Neuronal stem cell (in vitro differentiated cells): Measurements from ENCODE around the gene ABLIM2.

Experiments used
- DNase-seq: peaks from one replicate; pipeline ENCODE4 v3.0.0-alpha.2; 2013; ENCODE audit warnings: low spot score
- H2AFZ ChIP-seq: one replicate; pipeline ENCODE4 v1.6.1; 2013; ENCODE audit warnings: mild to moderate bottlenecking, low read length, inconsistent platforms
- H2AK5ac ChIP-seq: 2 replicates; pipeline ENCODE4 v1.6.1; 2013; ENCODE audit warnings: low read depth, mild to moderate bottlenecking, inconsistent platforms, low read length, moderate library complexity, mixed read lengths
- H2BK120ac ChIP-seq: 2 replicates; pipeline ENCODE4 v1.6.1; 2013; ENCODE audit warnings: low read depth, mild to moderate bottlenecking, inconsistent platforms, low read length, moderate library complexity, mixed read lengths
- H2BK12ac ChIP-seq: one replicate; pipeline ENCODE4 v1.6.1; 2013; ENCODE audit warnings: low read length, inconsistent platforms
- H2BK15ac ChIP-seq: 2 replicates; pipeline ENCODE4 v1.6.1; 2013; ENCODE audit warnings: mild to moderate bottlenecking, low read length, inconsistent platforms, mixed read lengths
- H2BK5ac ChIP-seq: one replicate; pipeline ENCODE4 v1.6.1; 2013; ENCODE audit warnings: inconsistent platforms, mild to moderate bottlenecking, low read length, moderate library complexity
- H3K14ac ChIP-seq: one replicate; pipeline ENCODE4 v1.6.1; 2013; ENCODE audit warnings: low read length, inconsistent platforms
- H3K18ac ChIP-seq: 2 replicates; pipeline ENCODE4 v1.6.1; 2013; ENCODE audit warnings: low read length, inconsistent platforms
- H3K23ac ChIP-seq: 2 replicates; pipeline ENCODE4 v1.6.1; 2013; ENCODE audit warnings: low read depth, mild to moderate bottlenecking, mixed read lengths, low read length, inconsistent platforms; ENCODE audit not compliant: poor library complexity
- H3K27ac ChIP-seq: replicated peaks from 3 replicates; pipeline ENCODE4 v1.5.1; 2013; ENCODE audit warnings: low read length, inconsistent platforms
- H3K27me3 ChIP-seq, 3 experiments: 2 replicates each; pipeline ENCODE4 v1.6.1; 2013; ENCODE audit warnings: low read length in 3 of 3, mild to moderate bottlenecking in 2 of 3, inconsistent platforms in 1 of 3, low read depth in 1 of 3, mixed read lengths in 1 of 3, moderate library complexity in 1 of 3; ENCODE audit not compliant: control insufficient read depth in 3 of 3, insufficient read depth in 3 of 3
- H3K36me3 ChIP-seq, 2 donors: replicated peaks in 1 of 2; 2 replicates each; pipeline ENCODE4 v1.6.1; 2013; ENCODE audit warnings: low read length in 2 of 2; ENCODE audit not compliant: control insufficient read depth in 2 of 2, insufficient read depth in 2 of 2
- H3K4ac ChIP-seq: 2 replicates; pipeline ENCODE4 v1.6.1; 2013; ENCODE audit warnings: inconsistent platforms, mild to moderate bottlenecking, low read length, moderate library complexity
- H3K4me1 ChIP-seq, 2 donors: 1 replicate in 1 of 2; 2 replicates in 1 of 2; pipeline ENCODE4 v1.6.1; 2013; ENCODE audit warnings: low read length in 2 of 2, low read depth in 1 of 2; ENCODE audit not compliant: control insufficient read depth in 2 of 2, insufficient read depth in 1 of 2
- H3K4me2 ChIP-seq: one replicate; pipeline ENCODE4 v1.6.1; 2013; ENCODE audit warnings: mild to moderate bottlenecking, low read length, inconsistent platforms; ENCODE audit not compliant: insufficient read depth, poor library complexity, severe bottlenecking
- H3K4me3 ChIP-seq, 2 donors: 2 replicates each; pipeline ENCODE4 v1.5.1; 2013; ENCODE audit warnings: low read length in 2 of 2, mild to moderate bottlenecking in 2 of 2, inconsistent platforms in 1 of 2, moderate library complexity in 1 of 2
- H3K79me1 ChIP-seq: one replicate; pipeline ENCODE4 v1.6.1; 2013; ENCODE audit warnings: low read depth, mild to moderate bottlenecking, inconsistent platforms, low read length, moderate library complexity
- H3K9ac ChIP-seq: one replicate; pipeline ENCODE4 v1.6.1; 2013; ENCODE audit warnings: mild to moderate bottlenecking, low read depth, low read length, inconsistent platforms; ENCODE audit not compliant: poor library complexity
- H3K9me3 ChIP-seq, 2 donors: replicated peaks in 1 of 2; 2 replicates each; pipeline versions ENCODE3 to v1.6.1; 2013; ENCODE audit warnings: low read length in 2 of 2, mild to moderate bottlenecking in 2 of 2, inconsistent platforms in 1 of 2, low read depth in 1 of 2, mixed read lengths in 1 of 2, moderate library complexity in 1 of 2; ENCODE audit not compliant: control insufficient read depth in 2 of 2, insufficient read depth in 1 of 2
- H4K8ac ChIP-seq: one replicate; pipeline ENCODE4 v1.6.1; 2013; ENCODE audit warnings: low read depth, mild to moderate bottlenecking, inconsistent platforms, low read length, moderate library complexity
- H4K91ac ChIP-seq: one replicate; pipeline ENCODE4 v1.6.1; 2013; ENCODE audit warnings: low read length, low read depth, mild to moderate bottlenecking, inconsistent platforms; ENCODE audit not compliant: poor library complexity
- WGBS, 2 donors: extraction: QIAGEN DNeasy Blood & Tissue Kit; methylation state at CpG; one replicate each; pipeline ENCODE4 v1.1.7; 2013; ENCODE audit warnings: missing lambda C conversion rate in 2 of 2, mixed read lengths in 1 of 2; ENCODE audit not compliant: insufficient read length in 2 of 2, insufficient replicate concordance in 1 of 2; ENCODE audit errors: extremely low coverage in 2 of 2; 5-methylcytosine and 5-hydroxymethylcytosine counted together

The ABLIM2 gene

GRCh38 chr4:8164194-8164565 is 5.6 kb upstream of the ABLIM2 start:
- Histone ChIP-seq H3K79me1 (no peaks in the 10 kb centered on the region), H3K27me3 (peaks cover 0 to 54% (median 13%) of the 10 kb centered on the region in 3 experiments), H3K9me3 (peaks cover 0 to 7% of the 10 kb centered on the region in 2 donors), H4K8ac (no peak overlapping the region), H2AK5ac (no peak overlapping the region), H3K36me3 (no peaks in the 10 kb centered on the region), H3K4ac (no peak overlapping the region), H2BK5ac (peak overlapping the region; percentile 47), H3K9ac (no peak overlapping the region), H3K23ac (no peak overlapping the region), H2BK12ac (no peak overlapping the region), H3K4me2 (no peak overlapping the region), H2BK15ac (no peak overlapping the region), H4K91ac (no peak overlapping the region), H2AFZ (no peak overlapping the region), H3K4me3 (no peak overlapping the region), H3K27ac (no peak overlapping the region), H3K4me1 (peaks cover 6% of the 10 kb centered on the region in 2 donors), H2BK120ac (no peak overlapping the region), H3K14ac (no peak overlapping the region), H3K18ac (no peak overlapping the region)
- WGBS, 2 donors, result no CpG with 5 or more reads among the region's 9 CpGs
- DNase-seq, result no peak

GRCh38 chr4:8163436-8164193 is 5.0 kb upstream of the ABLIM2 start:
- H2BK12ac ChIP-seq, result no peak overlapping the region
- no CpG with 5 or more reads among the region's 19 CpGs for WGBS, 2 donors
- no peak overlapping the region for H2AFZ ChIP-seq
- H3K9ac ChIP-seq, result no peak overlapping the region
- no peak overlapping the region for H4K91ac ChIP-seq
- no peak overlapping the region for H3K4me2 ChIP-seq
- H3K4me1 ChIP-seq, result peaks cover 6% of the 10 kb centered on the region in 2 donors
- no peak overlapping the region for H3K18ac ChIP-seq
- no peak overlapping the region for H4K8ac ChIP-seq
- peak overlapping the region; percentile 64 for H2AK5ac ChIP-seq
- H3K36me3 ChIP-seq, result no peaks in the 10 kb centered on the region
- DNase-seq, result no peak
- no peak overlapping the region for H3K4ac ChIP-seq
- H3K23ac ChIP-seq, result peak overlapping the region; percentile 6
- H2BK15ac ChIP-seq, result no peak overlapping the region
- no peak overlapping the region for H3K4me3 ChIP-seq
- H3K27ac ChIP-seq, result no peak overlapping the region
- H3K14ac ChIP-seq, result no peak overlapping the region
- peaks cover 0 to 3% of the 10 kb centered on the region in 2 donors for H3K9me3 ChIP-seq
- peaks cover 0 to 54% (median 13%) of the 10 kb centered on the region in 3 experiments for H3K27me3 ChIP-seq
- H3K79me1 ChIP-seq, result no peaks in the 10 kb centered on the region
- H2BK120ac ChIP-seq, result no peak overlapping the region
- peak overlapping the region; percentile 47 for H2BK5ac ChIP-seq

GRCh38 chr4:8163026-8163425 is 4.4 kb upstream of the ABLIM2 start:
- Histone ChIP-seq H3K18ac (no peak overlapping the region), H3K9me3 (no peaks in the 10 kb centered on the region), H3K4me1 (peaks cover 6% of the 10 kb centered on the region in 2 donors), H3K14ac (no peak overlapping the region), H2BK12ac (peak overlapping the region; percentile 30), H3K4me2 (no peak overlapping the region), H2BK5ac (peak overlapping the region; percentile 47), H2BK15ac (no peak overlapping the region), H4K8ac (no peak overlapping the region), H3K23ac (no peak overlapping the region), H3K79me1 (no peaks in the 10 kb centered on the region), H3K9ac (no peak overlapping the region), H3K4me3 (no peak overlapping the region), H2AK5ac (peak overlapping the region; percentile 64), H3K36me3 (no peaks in the 10 kb centered on the region), H2AFZ (no peak overlapping the region), H4K91ac (no peak overlapping the region), H3K27ac (no peak overlapping the region), H3K27me3 (peaks cover 5 to 58% (median 18%) of the 10 kb centered on the region in 3 experiments), H3K4ac (no peak overlapping the region), H2BK120ac (no peak overlapping the region)
- no peak for DNase-seq
- no CpG with 5 or more reads among the region's 7 CpGs for WGBS, 2 donors

- H2AFZ ChIP-seq, result no peak overlapping the region
- no peak overlapping the region for H2BK120ac ChIP-seq
- no peak overlapping the region for H2AK5ac ChIP-seq
- H2BK15ac ChIP-seq, result no peak overlapping the region
- H3K9me3 ChIP-seq, result no peaks in the 10 kb centered on the region
- H3K4me1 ChIP-seq, result peaks cover 6% of the 10 kb centered on the region in 2 donors
- H3K4me3 ChIP-seq, result no peak overlapping the region
- whole genome bisulfite sequencing, 2 donors, result no CpG with 5 or more reads among the region's 8 CpGs
- DNase-seq, result no peak
- no peak overlapping the region for H3K9ac ChIP-seq
- no peak overlapping the region for H3K18ac ChIP-seq
- no peak overlapping the region for H3K4ac ChIP-seq
- no peak overlapping the region for H2BK12ac ChIP-seq
- no peak overlapping the region for H3K14ac ChIP-seq
- no peaks in the 10 kb centered on the region for H3K36me3 ChIP-seq
- no peak overlapping the region for H3K23ac ChIP-seq
- H3K79me1 ChIP-seq, result no peaks in the 10 kb centered on the region
- H2BK5ac ChIP-seq, result no peak overlapping the region
- H3K27me3 ChIP-seq, result peaks cover 9 to 62% (median 22%) of the 10 kb centered on the region in 3 experiments
- H3K4me2 ChIP-seq, result no peak overlapping the region
- no peak overlapping the region for H4K8ac ChIP-seq
- H4K91ac ChIP-seq, result no peak overlapping the region
- H3K27ac ChIP-seq, result no peak overlapping the region
These were observed 4.0 kb upstream of the ABLIM2 start for GRCh38 chr4:8162625-8163024.
